Mesothelial cell of epicardium (in vitro differentiated cells): ENCODE measurements around the gene NMNAT2. TPM values are rescaled to one million over a fixed set of nuclear protein-coding genes. Genes with fewer than 3 reads are reported as not detected.

Source experiments
- DNase-seq, 2 experiments: peaks; one replicate each; pipeline ENCODE4 v3.0.0; 2021; ENCODE audit warnings: low spot score in 2 of 2; ENCODE audit not compliant: unreplicated experiment in 2 of 2
- H3K27ac Mint-ChIP-seq: 2 replicates; pipeline ENCODE4 v1.8.0; 2021; ENCODE audit warnings: mixed read lengths
- H3K27me3 Mint-ChIP-seq: 2 replicates; pipeline ENCODE4 v1.8.0; 2021; ENCODE audit warnings: low read depth, mixed read lengths
- H3K36me3 Mint-ChIP-seq: 2 replicates; pipeline ENCODE4 v1.8.0; 2021; ENCODE audit warnings: mixed read lengths
- H3K4me1 Mint-ChIP-seq: 2 replicates; pipeline ENCODE4 v1.8.0; 2021; ENCODE audit warnings: mixed read lengths
- H3K4me3 Mint-ChIP-seq: 2 replicates; pipeline ENCODE4 v1.8.0; 2021; ENCODE audit warnings: mild to moderate bottlenecking, moderate library complexity, mixed read lengths
- H3K9me3 Mint-ChIP-seq: 2 replicates; pipeline ENCODE4 v1.8.0; 2021; ENCODE audit warnings: mixed read lengths
- CTCF ChIP-seq: fragments of 200-600 bp; sonication (generic); IDR thresholded peaks from one replicate; pipeline ENCODE4 v1.5.0; 2021; ENCODE audit warnings: antibody characterized with exemption; ENCODE audit not compliant: unreplicated experiment
- total RNA-seq: library from RNA; stranded (reverse); gene quantifications from 3 replicates; pipeline ENCODE4 v1.2.1, GENCODE V29; 2021

NMNAT2 gene
- total RNA-seq, 1 donor from 2014 or later = 1.2 TPM

GRCh38 chr1:183365676-183366075 lies 52.5 kb downstream of the NMNAT2 start:
- TF ChIP-seq CTCF = no peak
- Mint-ChIP-seq H3K4me1 (peaks cover 8% of the 10 kb centered on the region), H3K4me3 (no peak overlapping the region), H3K27ac (no peak overlapping the region), H3K36me3 (no peaks in the 10 kb centered on the region), H3K27me3 (no peaks in the 10 kb centered on the region), H3K9me3 (no peaks in the 10 kb centered on the region)
- no peak for DNase-seq

- Mint-ChIP-seq H3K27me3 (no peaks in the 10 kb centered on the region), H3K4me1 (peaks cover 9% of the 10 kb centered on the region), H3K9me3 (no peaks in the 10 kb centered on the region), H3K36me3 (no peaks in the 10 kb centered on the region), H3K27ac (no peak overlapping the region), H3K4me3 (no peak overlapping the region)
- no peak for TF ChIP-seq CTCF
- no peak for DNase-seq
These were observed 53.1 kb downstream of the NMNAT2 start for GRCh38 chr1:183365093-183365492.

GRCh38 chr1:183363972-183364371 lies 54.2 kb downstream of the NMNAT2 start:
- no peaks in the 10 kb centered on the region for H3K36me3 Mint-ChIP-seq
- DNase-seq = no peak
- no peaks in the 10 kb centered on the region for H3K27me3 Mint-ChIP-seq
- H3K4me3 Mint-ChIP-seq = no peak overlapping the region
- no peak for TF ChIP-seq CTCF
- peaks cover 5% of the 10 kb centered on the region for H3K4me1 Mint-ChIP-seq
- H3K9me3 Mint-ChIP-seq = no peaks in the 10 kb centered on the region
- no peak overlapping the region for H3K27ac Mint-ChIP-seq

- TF ChIP-seq CTCF = no peak
- Mint-ChIP-seq H3K27me3 (no peaks in the 10 kb centered on the region), H3K27ac (no peak overlapping the region), H3K9me3 (peaks cover 8% of the 10 kb centered on the region), H3K36me3 (peaks cover 2% of the 10 kb centered on the region), H3K4me3 (no peak overlapping the region), H3K4me1 (peaks cover 5% of the 10 kb centered on the region)
- DNase-seq = no peak
These were observed 57.1 kb downstream of the NMNAT2 start for GRCh38 chr1:183361081-183361480.

- Mint-ChIP-seq H3K27ac (no peak overlapping the region), H3K4me3 (no peak overlapping the region), H3K4me1 (peaks cover 5% of the 10 kb centered on the region), H3K9me3 (peaks cover 8% of the 10 kb centered on the region), H3K27me3 (no peaks in the 10 kb centered on the region), H3K36me3 (peaks cover 2% of the 10 kb centered on the region)
- no peak for TF ChIP-seq CTCF
- no peak for DNase-seq
These were observed 57.7 kb downstream of the NMNAT2 start for GRCh38 chr1:183360473-183360872.
